ENCODE data around the gene TRIOBP.
"Not testable (repeated sequence)": the region's sequence is repeated elsewhere in the genome, so short reads cannot be mapped to it uniquely, and the experiment has no call there.

TRIOBP gene

DNA sequence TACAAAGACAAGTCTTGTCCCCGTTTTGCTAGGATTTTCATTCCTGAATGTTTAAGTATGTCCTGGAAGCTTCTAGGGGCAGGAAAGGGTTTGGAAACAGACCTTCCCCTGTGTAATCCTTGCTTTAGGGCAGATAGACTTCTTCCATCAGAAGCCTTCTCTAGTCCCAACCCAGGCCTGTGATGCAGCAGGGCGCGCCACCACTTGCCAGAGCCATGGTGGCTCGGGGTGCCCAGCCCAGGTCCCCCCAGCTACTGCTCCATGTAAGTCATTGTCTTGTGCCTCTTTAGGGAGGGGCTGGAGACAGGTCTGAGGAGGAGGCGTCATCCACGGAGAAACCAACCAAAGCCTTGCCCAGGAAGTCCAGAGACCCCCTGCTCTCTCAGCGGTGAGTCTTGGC lies 6.4 kb upstream of the TRIOBP start:
- DNase-seq, result no peak

DNA sequence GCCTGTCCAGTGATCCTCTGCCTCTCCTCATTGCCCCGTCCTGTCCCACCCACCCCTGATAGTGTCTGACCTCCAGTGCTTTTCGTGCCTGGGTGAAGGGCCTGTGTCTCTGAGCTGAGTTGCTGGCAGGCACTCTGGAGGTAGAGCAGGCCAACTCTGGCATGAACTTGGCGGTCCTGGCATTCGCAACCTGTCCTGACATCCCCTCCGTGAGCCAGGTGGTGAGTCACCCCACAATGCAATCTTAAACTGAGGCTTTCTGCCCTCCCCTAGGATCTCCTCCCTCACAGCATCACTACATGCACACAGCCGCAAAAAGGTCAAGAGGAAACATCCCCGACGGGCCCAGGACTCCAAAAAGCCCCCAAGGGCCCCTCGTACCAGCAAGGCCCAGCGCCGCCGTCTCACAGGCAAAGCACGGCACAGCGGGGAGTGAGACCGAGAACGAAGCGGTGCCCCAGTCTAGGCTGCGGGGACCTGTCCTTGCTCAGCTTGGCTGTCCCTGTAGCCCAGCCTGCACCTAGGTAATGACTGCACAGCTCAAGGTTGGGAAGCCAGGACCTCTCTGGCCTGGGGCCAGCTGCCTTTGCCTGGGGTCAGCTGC lies 5.8 kb upstream of the TRIOBP start:
- no peak for DNase-seq

DNA sequence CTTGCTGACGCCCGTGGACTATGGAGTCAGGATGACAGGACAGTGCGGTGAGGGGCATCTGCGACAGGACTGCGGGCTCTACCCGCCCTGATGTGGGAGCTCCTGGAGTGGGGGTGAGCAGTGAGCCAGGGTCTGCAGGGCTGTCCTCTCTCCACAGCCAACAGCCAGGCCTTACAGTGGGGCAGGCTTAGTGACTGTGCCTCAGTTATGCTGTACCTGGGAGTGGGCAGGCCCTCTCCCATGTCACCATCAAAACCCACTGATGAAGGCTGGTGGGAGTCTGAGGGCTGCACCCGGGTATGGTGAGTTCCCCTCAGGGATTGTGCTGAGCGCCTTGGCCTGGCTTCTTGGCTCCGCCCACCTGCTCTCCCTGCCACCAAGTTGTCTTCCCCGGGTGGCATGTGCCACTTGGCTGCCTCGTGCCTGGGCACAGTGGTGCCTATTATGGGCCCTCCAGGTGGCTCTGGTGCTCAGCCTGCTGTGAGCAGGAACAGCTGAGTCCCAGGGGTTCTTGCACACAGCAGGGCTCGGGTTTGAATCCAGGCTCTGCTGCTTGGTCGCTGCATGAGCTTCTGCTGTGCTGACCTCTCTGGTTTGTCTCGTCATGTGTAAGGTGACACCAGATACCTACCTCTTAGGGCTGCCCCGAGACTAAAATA lies 4.1 kb upstream of the TRIOBP start:
- no peak for DNase-seq

DNA sequence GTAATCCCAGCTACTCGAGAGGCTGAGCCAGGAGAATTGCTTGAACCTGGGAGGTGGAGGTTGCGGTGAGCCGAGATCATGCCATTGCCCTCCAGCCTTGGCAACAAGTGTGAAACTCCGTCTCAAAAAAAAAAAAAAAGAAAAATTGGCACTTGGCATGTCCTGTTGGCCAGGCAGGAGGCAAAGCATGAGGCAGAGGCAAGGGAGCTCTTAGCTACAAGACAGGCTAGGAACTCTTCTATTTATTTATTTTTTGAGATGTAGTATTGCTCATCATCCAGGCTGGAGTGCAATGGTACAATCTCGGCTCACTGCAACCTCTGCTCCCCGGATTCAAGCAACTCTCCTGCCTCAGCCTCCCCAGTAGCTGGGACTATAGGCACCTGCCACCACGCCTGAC lies 2.7 kb upstream of the TRIOBP start:
- DNase-seq, result not testable (repeated sequence)

DNA sequence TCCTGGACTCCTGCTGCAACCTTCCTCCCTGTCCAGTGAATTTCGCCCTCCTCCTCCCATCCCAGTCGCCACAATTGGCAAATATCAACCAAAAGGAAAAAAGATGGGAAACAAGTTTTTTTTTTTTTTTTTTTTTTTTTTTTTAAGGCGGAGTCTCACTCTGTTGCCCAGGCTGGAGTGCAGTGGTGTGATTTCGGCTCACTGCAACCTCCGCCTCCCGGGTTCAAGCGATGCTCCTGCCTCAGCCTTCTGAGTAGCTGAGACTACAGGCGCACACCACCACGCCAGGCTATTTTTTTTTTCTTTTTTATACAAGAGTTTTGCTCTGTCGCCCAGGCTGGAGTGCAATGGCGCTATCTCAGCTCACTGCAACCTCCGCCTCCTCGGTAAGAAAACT lies 590 bp upstream of the TRIOBP start:
- not testable (repeated sequence) for DNase-seq

DNA sequence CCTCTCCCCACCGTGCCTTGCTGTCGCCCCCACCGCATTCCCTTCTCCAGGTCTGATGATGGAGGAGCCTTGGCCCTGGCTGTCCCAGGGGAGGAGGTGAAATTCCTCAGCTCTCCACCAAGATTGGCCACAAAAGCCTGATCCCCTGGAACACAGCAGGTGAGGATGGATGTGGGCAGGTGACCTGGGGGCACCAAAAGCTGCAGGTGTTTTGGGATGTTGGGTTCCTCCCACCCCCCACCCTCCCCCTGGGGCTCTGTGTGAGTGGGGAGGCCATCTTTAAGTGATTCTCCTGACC lies 639 bp downstream of the TRIOBP start:
- no peak for DNase-seq

DNA sequence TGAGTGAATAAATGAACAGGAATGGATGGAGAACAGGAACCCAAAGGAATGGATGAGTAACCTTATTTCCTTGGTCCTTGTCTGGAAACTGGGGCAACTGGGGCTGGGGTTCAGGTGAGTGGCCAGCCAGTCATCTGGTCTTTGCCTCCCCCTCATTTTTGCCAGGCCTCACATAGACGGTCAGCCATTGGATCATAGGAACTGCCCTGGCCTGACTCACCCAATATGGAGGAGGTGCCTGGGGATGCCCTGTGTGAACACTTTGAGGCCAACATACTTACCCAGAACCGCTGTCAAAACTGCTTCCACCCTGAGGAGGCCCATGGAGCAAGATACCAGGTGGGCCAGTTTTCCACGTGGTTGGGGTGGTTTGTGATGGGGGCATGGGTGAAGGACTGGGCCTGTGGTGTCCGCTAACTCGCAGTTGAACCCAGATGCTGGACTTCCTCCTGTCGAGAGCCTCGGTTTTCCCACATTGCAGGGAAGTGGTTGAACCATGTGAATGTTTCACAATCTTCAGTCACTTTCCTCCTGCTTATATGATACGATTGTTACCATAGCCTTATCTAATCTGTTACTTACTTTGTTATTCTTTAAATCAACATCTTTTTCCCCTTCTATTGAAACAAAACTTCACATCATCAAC lies 4.4 kb downstream of the TRIOBP start:
- DNase-seq, result no peak

DNA sequence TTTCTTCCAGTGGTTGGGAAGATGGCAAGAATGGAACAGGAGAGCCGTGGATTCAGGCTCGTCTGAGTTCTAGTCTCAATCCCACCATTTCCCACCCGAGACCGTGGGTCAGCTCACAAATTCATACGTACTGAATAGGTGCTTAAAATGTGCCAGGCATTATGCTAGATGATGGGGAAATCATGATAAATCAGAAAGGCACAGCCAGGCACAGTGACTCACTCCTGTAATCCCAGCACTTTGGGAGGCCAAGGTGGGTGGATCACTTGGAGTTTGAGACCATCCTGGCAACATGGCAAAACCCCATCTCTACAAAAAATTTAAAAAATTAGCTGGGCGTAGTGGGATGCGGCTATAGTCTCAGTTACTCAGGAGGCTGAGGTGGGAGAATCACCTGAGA lies 7.1 kb downstream of the TRIOBP start:
- DNase-seq, result no peak

DNA sequence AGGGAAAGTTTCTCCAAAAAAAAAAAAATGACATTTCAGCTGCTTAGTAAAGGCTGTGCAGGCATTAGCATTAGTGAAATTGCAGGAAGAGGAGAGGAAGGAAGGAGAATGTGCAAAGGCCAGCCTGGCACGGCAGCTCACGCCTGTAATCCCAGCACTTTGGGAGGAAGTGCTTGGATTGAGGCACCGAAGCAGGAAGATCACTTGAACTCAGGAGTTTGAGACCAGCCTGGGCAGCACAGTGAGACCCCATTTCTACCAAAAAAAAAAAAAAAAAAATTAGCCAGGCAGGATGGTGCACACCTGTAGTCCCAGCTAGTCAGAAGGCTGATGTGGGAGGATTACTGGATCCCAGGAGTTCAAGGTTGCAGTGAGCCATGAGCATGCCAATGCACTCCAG lies 7.8 kb downstream of the TRIOBP start:
- DNase-seq, result no peak

DNA sequence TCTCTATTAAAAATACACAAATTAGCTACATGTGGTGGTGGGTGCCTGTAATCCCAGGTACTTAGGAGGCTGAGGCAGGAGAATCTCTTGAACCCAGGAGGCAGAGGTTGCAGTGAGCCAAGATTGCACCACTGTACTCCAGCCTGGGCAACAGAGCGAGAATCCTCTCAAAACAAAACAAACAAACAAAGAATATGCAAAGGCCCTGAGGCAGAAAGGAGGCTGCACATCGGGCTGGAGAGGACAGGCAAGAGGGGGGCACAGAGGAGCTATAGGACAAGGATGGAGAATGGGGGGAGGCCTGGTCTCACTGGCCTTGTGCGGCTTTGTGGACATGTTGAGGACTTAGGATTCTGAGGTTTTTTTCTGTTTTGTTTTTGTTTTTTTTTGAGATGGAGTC lies 8.4 kb downstream of the TRIOBP start:
- no peak for DNase-seq

DNA sequence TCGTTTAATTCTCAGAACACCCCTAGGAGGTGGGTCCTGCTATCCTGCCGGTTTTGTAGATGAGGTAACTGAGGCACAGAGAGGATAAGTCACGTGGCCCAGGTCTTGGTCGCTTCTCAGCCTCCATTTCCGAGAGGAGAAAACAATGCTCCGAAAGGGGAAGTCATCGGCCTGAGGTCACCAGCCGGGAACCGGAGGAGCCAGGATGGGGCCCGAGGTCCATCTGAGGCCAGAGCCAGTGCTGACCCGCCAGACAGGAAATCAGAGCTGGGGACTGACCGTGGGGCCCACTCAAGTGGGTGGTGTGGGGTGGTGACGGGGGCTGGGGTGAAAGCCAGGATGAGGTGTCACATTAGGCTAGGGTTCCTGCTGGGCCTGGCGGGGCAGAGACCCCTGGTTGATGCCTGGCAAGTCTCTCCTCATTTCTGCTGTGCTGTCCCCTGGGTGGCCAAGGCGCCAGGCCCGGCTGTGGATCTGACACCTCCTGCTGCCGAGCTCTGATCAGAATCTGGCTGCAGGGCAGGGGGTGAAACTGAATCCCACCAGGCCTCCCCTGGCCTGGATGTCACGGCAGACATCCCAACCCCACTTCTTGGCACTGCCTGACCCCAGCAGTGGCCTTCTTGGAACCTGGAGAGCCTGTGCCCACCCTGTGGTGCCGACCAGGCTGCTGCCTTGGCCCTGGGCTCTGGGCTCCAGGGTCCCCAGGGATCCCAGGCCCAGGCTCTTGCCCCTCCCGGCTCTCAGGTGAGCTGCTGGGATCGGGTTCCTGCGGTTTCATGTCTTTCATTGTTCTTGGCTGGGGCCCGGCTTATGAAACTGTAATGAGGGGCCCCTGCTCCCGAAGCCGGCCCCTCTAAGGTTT lies 12.0 kb downstream of the TRIOBP start:
- no peak for DNase-seq

DNA sequence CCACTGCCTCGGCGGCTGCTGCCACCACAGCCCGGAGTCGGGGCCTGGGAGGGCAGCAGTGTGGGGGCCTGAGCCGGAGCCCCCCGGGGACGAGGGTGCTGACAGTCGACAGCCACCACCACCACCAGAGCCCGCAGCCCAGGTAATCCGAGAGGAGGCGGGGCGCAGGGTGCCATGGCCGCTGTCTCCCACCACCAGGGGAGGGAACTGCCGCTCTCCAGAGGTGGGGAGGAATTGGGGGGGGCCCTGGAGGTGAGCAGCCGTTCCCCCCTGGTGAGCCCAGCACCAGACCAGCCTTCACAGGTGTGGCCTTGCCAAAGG lies 12.6 kb downstream of the TRIOBP start:
- DNase-seq, result no peak

DNA sequence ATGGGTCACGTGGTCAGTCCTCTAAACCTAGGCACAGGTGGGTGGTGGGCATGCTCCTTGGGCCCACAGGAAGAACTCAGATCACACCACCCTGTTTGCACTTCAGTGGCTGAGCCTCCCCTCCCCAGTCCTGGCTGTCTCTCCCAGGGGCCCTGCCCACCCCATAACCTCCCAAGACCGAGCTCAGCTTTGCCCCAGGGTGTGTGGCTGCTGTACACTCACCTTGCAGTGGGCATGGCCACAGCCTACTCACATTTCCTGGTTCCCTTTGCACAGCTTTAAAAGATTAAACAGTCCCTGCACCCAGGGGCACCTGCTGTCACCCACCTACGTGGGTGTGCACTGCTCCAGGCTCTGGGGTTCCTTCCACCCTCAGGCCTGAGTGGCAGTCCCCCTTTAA lies 13.8 kb downstream of the TRIOBP start:
- DNase-seq, result no peak

DNA sequence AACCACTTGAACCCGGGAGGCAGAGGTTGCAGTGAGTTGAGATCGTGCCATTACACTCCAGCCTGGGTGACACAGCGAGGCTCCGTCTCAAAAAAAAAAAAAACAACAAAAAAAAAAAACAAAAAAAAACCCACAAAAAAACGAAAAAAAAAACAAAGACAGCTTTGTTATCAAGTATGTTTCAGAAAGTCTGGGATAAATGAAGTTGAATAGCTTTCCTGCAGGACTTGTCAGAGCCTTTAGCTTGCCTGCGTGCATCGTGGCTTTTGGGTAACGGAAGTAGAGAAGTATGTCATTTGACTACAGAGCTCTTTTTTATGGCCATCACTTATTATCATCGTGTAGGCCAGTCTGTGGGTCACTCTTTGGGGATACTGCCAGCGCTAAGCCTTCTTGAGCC lies 14.6 kb downstream of the TRIOBP start:
- DNase-seq, result no peak

DNA sequence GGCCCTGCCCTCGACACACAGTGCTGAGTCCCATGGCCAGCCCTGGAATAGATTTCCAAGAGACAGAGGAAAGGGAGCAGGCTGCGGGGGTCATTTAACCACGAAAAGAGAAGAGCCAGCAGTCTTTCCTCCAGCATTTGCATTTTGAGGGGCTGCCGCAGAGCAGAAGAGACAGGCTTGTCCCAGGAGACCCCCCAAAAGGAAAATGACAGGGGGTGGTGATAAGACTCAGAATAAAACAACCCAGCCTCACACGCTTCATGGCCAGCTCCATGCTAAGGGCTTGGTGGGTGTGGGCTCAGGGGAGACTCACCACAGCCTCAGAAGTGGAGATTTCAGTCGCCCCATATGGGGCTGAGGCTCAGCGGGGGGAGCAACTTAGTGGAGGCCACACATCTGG lies 16.9 kb downstream of the TRIOBP start:
- no peak for DNase-seq

DNA sequence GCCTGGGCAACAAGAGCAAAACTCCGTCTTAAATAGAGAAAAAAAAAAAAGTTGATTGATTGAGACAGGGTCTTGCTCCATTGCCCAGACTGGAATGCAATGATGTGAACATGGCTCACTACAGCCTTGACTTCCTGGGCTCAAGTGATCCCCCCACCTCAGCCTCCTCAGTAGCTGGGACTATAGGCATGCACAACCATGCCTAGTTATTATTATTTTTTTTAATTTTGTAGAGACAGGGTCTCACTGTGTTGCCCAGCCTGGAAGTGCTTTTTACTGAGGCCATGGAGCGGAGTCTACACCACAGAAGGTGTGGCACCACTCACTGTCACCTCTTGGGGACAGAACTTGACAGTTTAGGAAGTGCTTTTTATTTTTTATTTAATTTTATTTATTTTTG lies 17.8 kb downstream of the TRIOBP start:
- no peak for DNase-seq

DNA sequence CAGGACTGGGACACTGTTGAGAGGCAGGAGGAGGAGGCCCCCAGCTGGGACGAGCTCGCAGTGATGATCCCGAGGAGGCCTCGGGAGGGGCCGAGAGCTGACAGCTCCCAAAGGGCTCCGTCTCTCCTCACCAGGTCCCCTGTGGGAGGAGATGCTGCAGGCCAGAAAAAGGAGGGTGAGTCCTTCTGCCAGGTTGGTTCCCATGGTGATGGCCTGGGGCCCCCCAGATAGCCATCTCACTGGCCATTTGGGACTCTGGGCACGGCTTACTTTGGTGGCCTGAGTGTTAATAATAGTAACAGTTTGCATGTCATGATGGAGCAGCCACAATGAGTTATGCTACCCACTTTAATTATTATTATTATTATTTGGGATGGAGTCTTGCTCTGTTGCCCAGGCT lies 18.9 kb downstream of the TRIOBP start:
- no peak for DNase-seq

DNA sequence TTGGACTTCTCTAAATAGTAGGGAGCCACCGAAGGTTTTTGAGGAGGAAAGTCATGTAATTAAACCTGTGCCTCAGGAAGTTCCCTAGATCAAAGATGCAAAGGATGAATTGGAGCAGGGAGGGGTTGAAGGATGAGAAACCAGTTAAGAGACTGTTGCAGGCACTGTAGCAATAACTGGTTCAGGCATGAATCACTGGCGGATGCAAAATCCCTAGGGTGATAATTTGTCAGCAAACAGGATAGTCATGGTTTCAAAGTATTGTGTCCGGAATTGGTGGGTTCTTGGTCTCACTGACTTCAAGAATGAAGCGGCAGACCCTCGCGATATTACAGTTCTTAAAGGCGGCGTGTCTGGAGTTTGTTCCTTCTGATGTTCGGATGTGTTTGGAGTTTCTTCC lies 19.9 kb downstream of the TRIOBP start:
- no peak for DNase-seq

DNA sequence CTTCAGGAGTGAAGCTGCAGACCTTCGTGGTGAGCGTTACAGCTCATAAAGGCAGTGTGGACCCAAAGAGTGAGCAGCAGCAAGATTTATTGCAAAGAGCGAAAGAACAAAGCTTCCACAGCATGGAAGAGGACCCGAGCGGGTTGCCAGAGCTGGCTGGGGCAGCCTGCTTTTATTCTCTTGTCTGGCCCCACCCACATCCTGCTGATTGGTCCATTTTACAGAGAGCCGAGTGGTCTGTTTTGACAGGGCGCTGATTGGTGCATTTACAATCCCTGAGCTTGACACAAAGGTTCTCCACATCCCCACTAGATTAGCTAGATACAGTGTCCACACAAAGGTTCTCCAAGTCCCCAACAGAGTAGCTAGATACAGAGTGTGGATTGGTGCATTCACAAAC lies 20.4 kb downstream of the TRIOBP start:
- not testable (repeated sequence) for DNase-seq

DNA sequence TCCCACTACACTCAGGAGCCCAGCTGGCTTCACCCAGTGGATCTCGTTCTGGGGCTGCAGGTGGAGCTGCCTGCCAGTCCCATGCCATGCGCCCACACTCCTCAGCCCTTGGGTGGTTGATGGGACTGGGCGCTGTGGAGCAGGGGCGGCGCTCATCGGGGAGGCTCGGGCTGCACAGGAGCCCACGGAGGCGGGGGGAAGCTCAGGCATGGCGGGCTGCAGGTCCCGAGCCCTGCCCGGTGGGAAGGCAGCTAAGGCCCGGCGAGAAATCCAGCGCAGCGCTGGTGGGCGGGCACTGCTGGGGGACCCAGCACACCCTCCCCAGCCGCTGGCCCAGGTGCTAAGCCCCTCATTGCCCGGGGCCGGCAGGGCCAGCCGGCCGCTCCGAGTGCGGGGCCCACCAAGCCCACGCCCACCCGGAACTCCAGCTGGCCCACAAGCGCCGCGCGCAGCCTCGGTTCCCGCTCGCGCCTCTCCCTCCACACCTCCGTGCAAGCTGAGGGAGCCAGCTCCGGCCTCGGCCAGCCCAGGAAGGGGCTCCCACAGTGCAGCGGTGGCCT lies 21.0 kb downstream of the TRIOBP start:
- not testable (repeated sequence) for DNase-seq

DNA sequence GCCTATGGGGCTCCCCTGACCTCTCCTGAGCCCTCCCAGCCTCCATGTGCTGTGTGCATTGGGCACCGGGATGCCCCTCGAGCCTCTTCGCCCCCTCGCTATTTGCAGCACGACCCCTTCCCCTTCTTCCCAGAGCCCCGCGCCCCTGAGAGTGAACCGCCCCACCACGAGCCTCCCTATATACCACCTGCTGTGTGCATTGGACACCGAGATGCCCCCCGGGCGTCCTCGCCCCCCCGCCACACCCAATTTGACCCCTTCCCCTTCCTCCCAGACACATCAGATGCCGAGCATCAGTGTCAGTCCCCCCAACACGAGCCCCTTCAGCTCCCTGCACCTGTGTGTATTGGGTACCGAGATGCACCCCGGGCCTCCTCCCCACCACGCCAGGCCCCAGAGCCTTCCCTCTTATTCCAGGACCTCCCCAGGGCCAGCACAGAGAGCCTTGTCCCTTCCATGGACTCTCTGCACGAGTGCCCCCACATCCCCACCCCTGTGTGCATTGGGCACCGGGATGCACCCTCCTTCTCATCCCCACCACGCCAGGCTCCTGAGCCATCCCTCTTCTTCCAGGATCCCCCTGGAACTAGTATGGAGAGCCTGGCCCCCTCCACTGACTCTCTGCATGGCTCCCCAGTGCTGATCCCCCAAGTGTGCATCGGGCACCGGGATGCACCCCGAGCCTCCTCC lies 28.8 kb downstream of the TRIOBP start:
- no peak for DNase-seq

DNA sequence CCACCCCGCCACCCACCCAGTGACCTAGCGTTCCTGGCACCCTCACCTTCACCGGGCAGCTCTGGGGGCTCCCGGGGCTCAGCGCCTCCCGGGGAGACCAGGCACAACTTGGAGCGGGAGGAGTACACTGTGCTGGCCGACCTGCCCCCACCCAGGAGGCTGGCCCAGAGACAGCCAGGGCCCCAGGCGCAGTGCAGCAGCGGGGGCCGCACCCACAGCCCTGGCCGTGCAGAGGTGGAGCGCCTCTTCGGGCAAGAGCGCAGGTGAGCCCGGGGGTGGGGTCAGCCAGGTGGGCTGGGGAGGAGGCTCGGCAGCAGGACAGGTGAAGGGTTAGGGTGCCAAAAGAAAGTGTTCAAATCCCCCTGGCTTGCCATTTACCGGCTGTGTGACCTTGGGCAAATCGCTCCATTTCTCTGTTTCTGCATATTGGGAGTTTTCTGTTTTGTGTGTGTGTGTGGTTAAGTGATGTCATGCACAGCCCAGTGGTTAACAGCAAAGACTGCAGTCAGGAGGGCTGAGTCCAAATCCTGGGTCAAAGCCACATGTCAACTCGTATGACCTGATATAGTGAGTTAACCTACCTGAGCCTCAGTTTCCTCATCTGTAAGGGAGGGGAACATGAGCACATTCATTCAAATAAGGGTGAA lies 29.5 kb downstream of the TRIOBP start:
- no peak for DNase-seq

DNA sequence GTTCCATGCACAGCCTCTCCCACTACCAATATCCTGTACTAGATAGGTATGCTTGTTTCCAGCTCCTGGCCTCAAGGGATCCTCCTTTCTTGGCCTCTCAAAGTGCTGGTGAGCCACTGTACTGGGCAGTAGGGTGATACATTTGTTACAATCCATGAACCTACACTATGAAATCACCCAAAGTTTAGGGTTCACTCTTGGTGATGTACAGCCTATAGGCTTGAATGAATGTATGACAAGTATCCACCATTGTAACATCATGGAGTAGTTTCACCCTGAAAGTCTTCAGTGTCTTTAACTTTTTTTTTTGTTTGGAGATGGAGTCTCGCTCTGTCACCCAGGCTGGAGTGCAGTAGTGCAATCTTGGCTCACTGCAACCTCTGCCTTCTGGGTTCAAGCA lies 31.8 kb downstream of the TRIOBP start:
- no peak for DNase-seq
